Measurements from ENCODE around the gene TMEM17. TPM values are rescaled to one million over a fixed set of nuclear protein-coding genes. Genes with fewer than 3 reads are reported as not detected.
A peak's percentile ranks its signal among the peaks of the same experiment; 100 is the strongest.

The TMEM17 gene
- total and polyA plus RNA-seq, 9 of the 15 experiments (the other 6 are each of a cell fraction or from before 2014, with no cell fraction given) = 0.58 to 2.2 (median 1.2) TPM

DNA sequence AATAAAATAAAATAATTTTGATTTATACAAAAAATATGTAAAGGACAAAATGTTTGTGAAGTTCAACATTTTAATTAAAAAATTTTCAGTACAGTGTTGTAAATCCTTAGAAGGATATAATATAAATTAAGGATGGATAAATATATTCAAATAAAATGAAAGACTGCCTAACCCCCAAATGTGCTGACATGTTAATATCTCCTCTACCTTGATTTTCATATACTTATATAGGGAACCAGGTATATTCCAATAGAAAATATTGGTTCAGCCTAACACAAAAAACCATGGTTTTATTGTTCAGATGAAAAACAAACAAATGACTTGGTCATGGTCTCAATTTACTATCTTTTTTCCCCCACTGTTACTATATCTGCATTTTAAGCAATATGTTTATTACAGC is 7.3 kb downstream of the TMEM17 start (continued):
- TF ChIP-seq HINFP (tag; conservative IDR thresholded peaks at IDR 0.05; ENCODE audit: low read depth) (no peak), SMARCC2 (IDR thresholded peaks at IDR 0.05; ENCODE audit: low read depth) (no peak), CBFA2T3 (IDR thresholded peaks at IDR 0.05) (no peak), C11orf30 (IDR thresholded peaks at IDR 0.05; ENCODE audit: low read depth) (peak; percentile 69; the same call in 1 of the 2 replicates), PTTG1 (tag; IDR thresholded peaks at IDR 0.05; ENCODE audit: low read depth) (no peak), JUND (IDR thresholded peaks at IDR 0.05; ENCODE audit: borderline replicate concordance, low read depth, low read length) (no peak), JUND (tag; IDR thresholded peaks at IDR 0.05; ENCODE audit: borderline replicate concordance, low read depth, low read length) (no peak), ZNF449 (CRISPR knock-in tag; IDR thresholded peaks at IDR 0.05) (no peak), TGIF2 (CRISPR knock-in tag; IDR thresholded peaks at IDR 0.05) (no peak)
